ENCODE measurements around the gene HLA-F.

DNA sequence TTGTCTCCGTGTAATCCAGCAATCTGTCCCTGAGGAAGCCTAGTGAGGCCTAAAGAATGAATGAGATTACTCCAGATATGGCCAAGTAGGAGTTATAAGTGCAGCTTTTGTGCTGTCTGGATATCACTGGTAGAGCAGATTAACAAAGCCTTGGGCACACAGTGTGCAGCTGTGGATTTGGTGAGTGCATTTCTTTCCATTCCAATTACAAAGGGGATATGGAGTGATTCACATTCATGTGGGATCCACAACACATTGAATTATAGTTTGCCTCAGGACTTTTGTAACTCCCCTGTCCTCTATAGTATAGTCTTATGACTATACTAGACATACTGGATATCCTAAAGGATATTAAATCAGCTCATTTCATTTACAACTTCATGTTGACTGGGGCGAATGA is 47.1 kb downstream of the HLA-F start:
- TF ChIP-seq POLR2A (IDR thresholded peaks at IDR 0.05; ENCODE audit: low read length) (no peak), GATA1 (IDR thresholded peaks at IDR 0.05; ENCODE audit: low read depth, low read length) (no peak)

Data from erythroblast (primary cell).